OCI-LY3 (cell line): Measurements from ENCODE around the gene POLN.

Experiments used
- H2AFZ ChIP-seq: fragments of 200-600, 300-600 bp; shearing (Covaris generic); 2 replicates; pipeline ENCODE4 v1.6.0; 2014; ENCODE audit warnings: antibody characterized with exemption, low read depth, low read length
- H3K27ac ChIP-seq: fragments of 200-600, 300-600 bp; sonication (generic); 2 replicates; pipeline ENCODE4 v1.5.1; 2014; ENCODE audit warnings: mild to moderate bottlenecking, low read length, moderate library complexity, mixed read lengths
- H3K27me3 ChIP-seq: fragments of 200-600, 300-600 bp; sonication (generic); 2 replicates; pipeline ENCODE4 v1.6.1; 2014; ENCODE audit warnings: low read depth, low read length, mixed read lengths
- H3K36me3 ChIP-seq: fragments of 200-600, 300-600 bp; sonication (generic); replicated peaks from 2 replicates; pipeline ENCODE3; 2014; ENCODE audit warnings: low read depth, low read length, mixed read lengths
- H3K4me1 ChIP-seq: fragments of 300-600, 200-600 bp; sonication (generic); 2 replicates; pipeline ENCODE4 v1.6.1; 2014; ENCODE audit warnings: low read length, mixed read lengths
- H3K4me2 ChIP-seq: fragments of 200-600, 300-600 bp; sonication (generic); 2 replicates; pipeline ENCODE4 v1.6.1; 2014; ENCODE audit warnings: low read length, mixed read lengths
- H3K4me3 ChIP-seq: fragments of 300-600, 200-600 bp; sonication (generic); 2 replicates; pipeline ENCODE4 v1.5.1; 2014; ENCODE audit warnings: antibody characterized with exemption, mild to moderate bottlenecking, low read length, moderate library complexity
- H3K79me2 ChIP-seq: fragments of 300-600, 200-600 bp; shearing (Covaris generic); 2 replicates; pipeline ENCODE4 v1.6.1; 2014; ENCODE audit warnings: mild to moderate bottlenecking, low read length, mixed read lengths
- H3K9ac ChIP-seq: fragments of 300-600, 200-600 bp; shearing (Covaris generic); 2 replicates; pipeline ENCODE4 v1.6.0; 2014; ENCODE audit warnings: mild to moderate bottlenecking, low read length, moderate library complexity
- H3K9me3 ChIP-seq: fragments of 200-600, 300-600 bp; shearing (Covaris generic); 2 replicates; pipeline ENCODE4 v1.6.1; 2014; ENCODE audit warnings: low read length, mixed read lengths; ENCODE audit not compliant: insufficient read depth
- H4K20me1 ChIP-seq: fragments of 200-600, 300-600 bp; sonication (generic); 2 replicates; pipeline ENCODE4 v1.6.1; 2016; ENCODE audit warnings: low read length, mixed read lengths; ENCODE audit not compliant: insufficient read depth
- CTCF ChIP-seq: fragments of 200-600, 300-600 bp; sonication (generic); IDR thresholded peaks from 2 replicates; pipeline ENCODE4 v1.5.1; 2014; ENCODE audit warnings: antibody characterized with exemption, low read length, low read depth
- EZH2phosphoT487 ChIP-seq: fragments of 200-600 bp; shearing (Covaris generic); IDR thresholded peaks from 2 replicates; pipeline ENCODE4 v1.6.1; 2018; ENCODE audit warnings: antibody characterized with exemption, mixed run types, low read depth

The POLN gene

GRCh38 chr4:2048831-2049230, 193.1 kb downstream of the POLN start:
- H3K4me1 ChIP-seq, result no peaks in the 10 kb centered on the region
- no peak overlapping the region for H3K4me3 ChIP-seq
- H2AFZ ChIP-seq, result no peak overlapping the region
- H3K36me3 ChIP-seq, result no peaks in the 10 kb centered on the region
- TF ChIP-seq CTCF (no peak), EZH2phosphoT487 (no peak)
- H3K9me3 ChIP-seq, result no peaks in the 10 kb centered on the region
- H3K27me3 ChIP-seq, result no peaks in the 10 kb centered on the region
- no peak overlapping the region for H3K4me2 ChIP-seq
- no peak overlapping the region for H3K27ac ChIP-seq
- H4K20me1 ChIP-seq, result no peaks in the 10 kb centered on the region
- H3K79me2 ChIP-seq, result no peaks in the 10 kb centered on the region
- H3K9ac ChIP-seq, result no peak overlapping the region

DNA sequence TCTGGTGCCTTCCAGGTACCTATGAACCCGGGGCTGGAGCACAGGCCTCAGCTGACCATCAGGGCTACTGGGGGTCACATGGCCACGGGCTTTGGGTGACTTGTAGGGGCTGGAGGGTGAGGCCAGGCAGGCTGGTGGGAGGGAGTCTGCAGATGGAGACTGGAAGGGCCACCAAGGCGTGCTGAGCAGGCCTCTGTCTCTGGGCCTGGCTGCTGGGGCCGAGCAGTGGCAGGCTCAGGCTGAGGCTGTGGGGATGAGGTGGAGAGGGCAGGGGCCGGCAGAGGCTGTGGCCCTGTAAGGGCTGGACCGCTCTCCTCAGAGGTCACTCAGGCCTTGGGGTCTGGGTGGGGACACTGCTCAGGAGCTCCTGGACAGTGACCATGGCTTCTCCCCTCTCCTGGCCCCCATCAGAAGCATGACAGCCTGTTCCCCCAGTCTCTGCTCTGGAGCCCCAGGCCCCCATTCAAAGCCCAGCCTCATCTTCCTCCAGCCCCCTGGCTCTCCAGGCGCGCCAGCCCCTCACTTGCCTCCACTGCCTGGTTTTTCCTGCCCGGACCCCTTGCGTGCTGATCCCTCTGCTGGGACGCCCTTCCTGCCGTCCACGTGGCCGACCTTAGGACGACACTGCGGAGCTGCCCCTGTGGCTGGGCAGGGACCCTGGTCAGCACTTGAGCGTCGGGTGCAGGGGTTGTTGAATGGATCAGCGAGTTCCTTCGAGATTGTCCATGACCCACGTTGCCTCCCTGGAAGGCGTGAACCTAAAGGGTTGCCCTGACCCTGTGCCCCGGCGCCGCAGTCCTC, 193.9 kb downstream of the POLN start:
- Histone ChIP-seq H3K9ac (no peak overlapping the region), H3K4me2 (no peak overlapping the region), H3K27me3 (no peaks in the 10 kb centered on the region), H2AFZ (no peak overlapping the region), H3K79me2 (no peaks in the 10 kb centered on the region; the same call in 1 of the 2 replicates), H3K36me3 (no peaks in the 10 kb centered on the region), H3K4me1 (no peaks in the 10 kb centered on the region), H4K20me1 (peaks cover 1% of the 10 kb centered on the region; the same call in 1 of the 2 replicates), H3K4me3 (no peak overlapping the region), H3K27ac (no peak overlapping the region), H3K9me3 (no peaks in the 10 kb centered on the region)
- no peak for TF ChIP-seq EZH2phosphoT487
- no peak for TF ChIP-seq CTCF

DNA sequence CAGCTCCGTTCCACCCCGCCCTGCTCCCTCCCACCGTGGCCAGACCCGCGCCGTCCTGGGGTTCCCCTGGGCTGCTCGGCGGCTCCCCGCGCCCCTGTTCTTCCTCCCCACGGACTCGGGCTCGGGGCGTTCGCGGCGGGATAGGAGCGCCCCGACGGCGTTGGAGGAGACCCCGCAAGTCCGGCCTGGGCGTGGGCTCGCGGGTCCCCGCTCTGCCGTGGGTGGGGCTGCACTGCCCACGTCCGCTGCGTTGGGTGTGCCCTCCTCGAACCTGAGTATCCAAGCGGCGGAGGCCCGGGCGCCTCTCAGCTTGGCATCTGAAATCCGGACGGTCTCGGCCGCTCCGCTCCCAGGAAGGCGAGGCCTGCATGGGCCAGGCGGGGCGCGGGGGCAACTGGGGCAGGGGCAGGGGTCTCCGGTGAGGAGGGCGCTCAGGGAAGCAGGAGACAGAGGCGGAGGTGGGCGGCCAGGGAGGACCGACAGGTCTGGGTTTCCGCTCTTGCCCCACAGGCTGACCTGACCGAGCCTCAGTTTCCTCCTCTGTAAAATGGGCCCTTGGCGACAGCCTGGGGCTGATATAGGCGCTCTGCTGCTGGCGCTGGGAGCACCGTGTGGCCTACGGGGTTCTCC, 194.8 kb downstream of the POLN start:
- Histone ChIP-seq H2AFZ (no peak overlapping the region), H3K9me3 (no peaks in the 10 kb centered on the region), H3K79me2 (no peaks in the 10 kb centered on the region; the same call in 1 of the 2 replicates), H3K36me3 (no peaks in the 10 kb centered on the region), H3K4me2 (no peak overlapping the region), H3K4me1 (no peaks in the 10 kb centered on the region), H3K4me3 (no peak overlapping the region), H3K27me3 (no peaks in the 10 kb centered on the region), H4K20me1 (peaks cover 3% of the 10 kb centered on the region; the same call in 1 of the 2 replicates), H3K27ac (no peak overlapping the region), H3K9ac (no peak overlapping the region)
- TF ChIP-seq EZH2phosphoT487, result no peak
- no peak for TF ChIP-seq CTCF
